NCI-H510A treated with DMSO at 0.1 percent for 48 hours (cell line): Measurements from ENCODE around the gene TMEM97.
"Not testable (repeated sequence)": the region's sequence is repeated elsewhere in the genome, so short reads cannot be mapped to it uniquely, and the experiment has no call there.

ENCODE experiments used
- DNase-seq: peaks from one replicate; lab custom pipeline; 2025; lab: John Stamatoyannopoulos, UW

The TMEM97 gene

DNA sequence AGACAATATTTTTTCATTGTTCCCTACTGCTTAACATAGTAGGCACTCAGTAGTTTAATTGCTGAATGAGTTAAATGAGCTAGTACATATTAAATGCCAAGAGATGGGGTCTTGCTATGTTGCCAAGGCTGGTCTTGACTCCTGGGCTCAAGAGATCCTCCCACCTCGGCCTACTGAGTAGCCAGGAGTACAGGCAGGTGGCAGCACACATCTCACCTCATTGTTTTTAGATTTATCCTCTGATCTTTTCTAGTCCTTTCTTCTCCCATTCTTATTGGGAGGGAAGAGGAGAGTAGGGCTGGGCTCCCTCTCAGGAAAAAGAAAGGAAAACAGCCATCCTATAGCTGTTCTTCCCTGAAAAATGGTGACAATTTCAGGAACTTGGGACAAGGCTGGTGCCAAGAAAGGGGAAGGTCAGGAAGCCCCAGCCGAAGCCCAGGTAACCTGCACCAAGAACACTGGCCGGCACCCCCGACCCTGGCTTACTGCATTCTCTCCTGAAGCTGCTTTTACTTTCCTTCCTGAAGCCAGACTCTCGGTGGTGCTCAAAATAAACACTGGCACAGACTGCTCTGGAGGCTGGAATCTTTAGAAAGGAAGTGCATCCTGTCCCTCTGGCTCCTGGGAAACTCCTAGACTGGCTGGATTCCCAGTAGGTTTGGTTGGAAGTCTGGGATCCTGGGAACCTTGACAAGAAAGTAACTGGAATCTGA, 19.2 kb downstream of the TMEM97 start:
- no peak for DNase-seq

DNA sequence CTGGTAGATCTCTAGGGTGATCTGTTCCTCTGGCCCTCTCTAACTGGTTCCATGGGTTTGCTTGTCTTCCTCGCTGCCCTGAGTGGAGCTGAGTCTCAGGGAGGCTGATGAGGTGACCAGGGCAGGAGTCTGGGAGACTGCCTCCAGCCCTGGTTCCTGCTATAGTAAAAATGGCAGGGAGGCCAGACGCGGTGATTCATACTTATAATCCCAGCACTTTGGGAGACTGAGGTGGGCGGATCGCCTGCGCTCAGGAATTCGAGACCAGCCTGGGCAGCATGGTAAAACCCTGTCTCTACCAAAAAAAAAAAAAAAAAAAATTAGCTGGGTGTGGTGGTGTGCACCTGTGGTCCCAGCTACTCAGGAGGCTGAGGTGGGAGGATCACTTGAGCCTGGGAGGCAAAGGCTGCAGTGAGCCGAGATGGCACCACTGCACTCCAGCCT, 19.8 kb downstream of the TMEM97 start:
- DNase-seq, result not testable (repeated sequence)

DNA sequence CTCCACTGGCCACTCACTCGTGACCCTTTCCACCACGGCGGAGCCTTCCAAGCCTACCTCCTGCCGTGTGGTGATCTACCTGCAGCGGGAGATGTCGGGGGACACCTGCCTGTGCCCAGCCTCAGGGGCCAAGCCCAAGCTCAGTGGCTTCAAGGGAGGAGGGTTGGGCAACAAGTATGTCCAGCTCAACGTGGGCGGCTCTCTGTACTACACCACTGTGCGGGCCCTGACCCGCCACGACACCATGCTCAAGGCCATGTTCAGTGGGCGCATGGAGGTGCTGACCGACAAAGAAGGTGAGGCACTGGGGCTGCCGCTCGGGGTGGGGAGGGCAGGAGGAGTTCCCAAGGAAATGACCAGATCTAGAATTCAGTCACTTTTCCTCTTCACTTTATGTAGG, 20.4 kb downstream of the TMEM97 start:
- no peak for DNase-seq

DNA sequence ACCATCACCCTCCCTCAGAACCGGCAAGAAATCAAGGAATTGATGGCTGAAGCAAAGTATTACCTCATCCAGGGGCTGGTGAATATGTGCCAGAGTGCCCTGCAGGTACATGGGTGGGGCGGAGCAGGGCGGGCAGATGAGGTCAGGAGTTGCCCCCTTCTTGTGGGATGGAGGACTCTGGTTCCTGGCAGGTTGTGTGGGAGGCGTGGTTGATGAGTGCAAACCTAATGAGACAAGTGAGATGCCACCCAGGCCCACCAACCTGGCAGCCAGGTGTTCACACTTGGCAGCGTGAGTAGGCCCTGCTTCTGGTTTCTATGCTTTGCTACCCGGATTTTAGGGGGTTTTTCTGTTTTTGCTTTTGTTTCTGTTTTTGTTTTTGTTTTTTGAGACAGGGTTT, 21.4 kb downstream of the TMEM97 start:
- DNase-seq, result no peak

DNA sequence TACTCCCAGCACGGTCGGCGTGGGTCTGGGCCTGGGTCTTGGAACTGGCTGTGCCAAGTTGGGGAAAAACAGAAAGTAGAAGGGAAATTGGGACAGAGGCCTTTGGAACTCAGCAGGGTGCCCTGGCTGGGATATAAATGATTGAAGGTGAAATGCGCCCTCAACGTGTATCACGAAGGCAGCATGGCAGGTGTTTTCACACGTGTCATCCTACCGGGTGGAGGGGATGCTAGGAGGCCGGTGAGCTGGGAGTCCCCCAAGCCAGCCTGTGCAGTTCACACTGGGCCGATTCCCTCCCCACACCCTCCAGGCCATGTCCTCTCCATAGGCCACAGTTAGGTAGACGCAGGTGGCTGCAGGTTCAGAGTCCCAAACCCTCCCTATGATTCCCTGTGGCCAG, 22.5 kb downstream of the TMEM97 start:
- DNase-seq, result no peak

DNA sequence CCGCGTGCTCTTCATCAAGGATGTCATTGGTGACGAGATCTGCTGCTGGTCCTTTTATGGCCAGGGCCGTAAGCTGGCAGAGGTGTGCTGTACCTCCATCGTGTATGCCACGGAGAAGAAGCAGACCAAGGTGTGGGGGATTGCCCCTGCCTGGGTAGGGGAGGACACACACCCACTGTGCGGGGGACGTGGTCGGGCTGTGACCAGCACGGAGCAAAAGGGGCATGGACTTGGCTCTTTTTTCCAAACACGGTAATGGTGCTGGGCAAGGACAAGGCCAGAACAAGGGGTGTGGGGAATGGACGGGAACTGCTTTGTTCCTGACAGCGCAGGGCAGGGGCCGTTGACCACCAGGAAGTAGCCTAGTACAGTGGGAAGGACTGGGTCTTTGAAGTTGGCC, 23.3 kb downstream of the TMEM97 start:
- DNase-seq, result no peak

DNA sequence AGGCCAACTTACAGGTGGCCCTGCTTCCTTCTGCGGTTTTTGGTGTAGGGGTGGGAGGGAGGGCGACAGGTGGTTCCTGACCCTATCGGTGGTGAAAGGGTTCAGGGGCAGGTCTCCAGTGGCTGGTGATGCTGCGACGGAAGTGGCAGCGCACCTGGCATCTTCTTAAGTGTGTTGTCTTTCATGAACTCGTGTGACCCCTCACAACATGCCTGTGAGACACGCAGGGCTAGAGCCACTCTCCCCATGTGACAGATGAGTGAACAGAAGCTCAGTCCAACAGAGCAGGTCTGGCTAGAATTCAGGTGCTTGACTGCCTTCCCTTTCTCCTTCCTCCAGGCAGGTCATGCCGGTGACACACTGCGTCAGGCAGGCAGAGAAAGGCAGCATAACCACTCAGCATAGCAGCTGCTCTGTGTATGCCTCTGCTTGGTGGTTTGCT, 24.5 kb downstream of the TMEM97 start:
- peak; percentile 59 for DNase-seq

DNA sequence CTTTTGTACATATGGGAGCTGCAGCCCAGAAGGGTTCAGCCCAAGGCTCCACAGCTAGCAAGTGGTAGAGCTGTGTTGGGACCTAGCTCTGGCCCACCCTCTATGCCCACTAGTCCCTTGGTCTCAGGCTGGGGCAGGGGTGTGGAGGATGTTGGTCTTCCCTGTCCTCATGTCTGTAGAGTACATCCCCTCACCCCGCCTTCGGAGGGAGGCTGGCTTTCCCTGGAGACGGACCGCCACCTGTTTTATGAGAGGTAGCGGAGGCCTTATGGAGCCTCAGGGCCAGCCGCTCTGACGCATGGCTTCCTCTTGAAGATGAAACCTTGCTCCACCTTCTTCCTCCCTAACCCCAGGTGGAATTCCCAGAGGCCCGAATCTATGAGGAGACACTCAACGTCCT, 25.0 kb downstream of the TMEM97 start:
- DNase-seq, result no peak

DNA sequence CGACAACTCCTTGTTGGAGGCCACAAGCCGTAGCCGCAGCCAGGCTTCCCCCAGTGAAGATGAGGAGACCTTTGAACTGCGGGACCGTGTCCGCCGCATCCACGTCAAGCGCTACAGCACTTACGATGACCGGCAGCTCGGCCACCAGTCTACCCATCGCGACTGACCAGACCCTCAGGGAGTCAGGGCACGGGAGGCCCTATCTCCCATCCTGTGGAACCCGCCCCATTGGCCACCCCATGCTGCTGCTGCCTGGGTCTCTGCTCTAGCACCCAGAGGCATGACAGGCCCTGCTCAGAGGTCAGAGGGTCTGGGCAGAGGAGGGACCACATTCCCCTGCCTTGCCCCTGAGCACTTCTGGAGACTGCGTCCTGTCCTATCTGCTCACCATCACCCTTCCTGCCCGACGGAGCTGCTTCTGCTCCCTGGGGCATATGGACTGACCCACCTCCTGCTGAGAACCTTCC, 25.5 kb downstream of the TMEM97 start:
- no peak for DNase-seq

DNA sequence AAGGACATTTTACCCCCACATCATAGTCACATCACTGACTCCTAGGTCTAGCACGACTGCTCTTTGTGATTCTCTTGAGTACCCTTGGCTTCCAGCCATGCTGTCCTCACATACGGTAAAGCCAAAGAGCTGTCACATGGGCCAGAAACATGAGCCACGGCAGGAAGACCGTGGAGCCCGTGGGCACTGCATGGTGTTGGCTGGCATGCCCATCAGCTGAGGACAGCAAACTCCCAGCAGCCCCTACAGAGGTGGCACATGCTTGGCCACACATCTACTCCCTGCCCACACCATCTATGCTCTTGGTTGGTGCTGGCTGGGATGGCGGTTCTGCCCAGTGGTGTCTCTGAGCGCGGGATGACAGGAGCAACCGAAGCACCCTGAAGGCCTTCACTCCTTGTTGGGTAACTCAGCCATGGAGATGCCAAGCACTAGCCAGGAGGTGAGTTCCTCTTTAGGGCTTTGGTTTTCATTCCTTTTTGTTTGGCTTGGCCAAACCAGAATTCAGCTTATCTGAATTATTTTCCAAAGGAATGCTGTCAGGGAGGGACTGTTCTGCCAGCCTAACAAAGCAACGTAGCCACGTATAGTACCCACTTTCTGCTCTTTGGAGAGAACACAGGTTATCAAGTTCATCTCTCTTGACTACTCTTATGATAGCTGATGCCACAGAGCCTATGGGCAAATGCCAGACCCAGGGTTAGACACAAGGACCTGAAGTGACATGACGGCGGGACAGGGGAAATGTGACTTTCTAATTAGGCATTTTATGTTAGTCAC, 26.6 kb downstream of the TMEM97 start:
- no peak for DNase-seq

DNA sequence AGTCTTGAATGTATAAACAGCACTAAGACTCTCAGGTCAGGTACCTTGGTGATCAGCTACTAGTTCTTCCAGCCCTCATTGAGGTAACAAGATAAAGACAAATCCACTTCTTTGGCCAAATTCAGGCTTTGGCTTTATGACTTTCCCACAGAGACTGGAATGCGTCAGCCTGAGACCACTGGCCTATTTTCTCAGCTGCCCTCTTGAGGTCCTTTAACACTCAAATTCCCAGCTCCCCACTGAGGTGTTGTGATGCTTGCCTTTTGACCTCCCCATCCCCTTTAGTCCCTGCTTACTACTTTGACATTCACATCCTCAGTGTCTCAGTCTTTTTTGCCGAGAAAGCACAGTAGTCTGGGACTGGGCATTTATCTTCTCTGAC, 27.2 kb downstream of the TMEM97 start:
- no peak for DNase-seq

DNA sequence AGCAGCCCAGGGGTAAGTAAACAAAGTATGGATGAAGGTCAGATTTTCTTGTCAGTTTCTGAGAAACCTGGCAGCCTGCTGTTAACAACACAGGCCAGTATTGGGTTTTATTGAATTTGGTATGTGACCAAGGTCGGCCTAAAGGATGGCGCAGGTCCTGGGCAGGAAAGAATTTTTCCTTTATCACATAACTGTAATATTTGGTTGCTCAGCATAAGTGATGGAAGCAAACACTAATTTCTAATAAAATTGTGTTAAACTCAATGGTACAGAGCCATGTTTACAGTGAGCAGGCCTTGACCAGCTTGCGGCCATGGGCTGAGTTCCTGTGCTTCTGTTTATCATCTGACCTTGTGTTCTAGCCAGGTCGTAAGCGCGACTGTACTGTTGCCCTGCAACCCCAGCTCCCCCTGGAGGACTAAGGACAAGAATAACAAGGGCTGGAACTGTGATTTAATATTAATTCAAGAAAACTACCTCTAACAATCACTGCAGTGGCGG, 27.8 kb downstream of the TMEM97 start:
- no peak for DNase-seq

DNA sequence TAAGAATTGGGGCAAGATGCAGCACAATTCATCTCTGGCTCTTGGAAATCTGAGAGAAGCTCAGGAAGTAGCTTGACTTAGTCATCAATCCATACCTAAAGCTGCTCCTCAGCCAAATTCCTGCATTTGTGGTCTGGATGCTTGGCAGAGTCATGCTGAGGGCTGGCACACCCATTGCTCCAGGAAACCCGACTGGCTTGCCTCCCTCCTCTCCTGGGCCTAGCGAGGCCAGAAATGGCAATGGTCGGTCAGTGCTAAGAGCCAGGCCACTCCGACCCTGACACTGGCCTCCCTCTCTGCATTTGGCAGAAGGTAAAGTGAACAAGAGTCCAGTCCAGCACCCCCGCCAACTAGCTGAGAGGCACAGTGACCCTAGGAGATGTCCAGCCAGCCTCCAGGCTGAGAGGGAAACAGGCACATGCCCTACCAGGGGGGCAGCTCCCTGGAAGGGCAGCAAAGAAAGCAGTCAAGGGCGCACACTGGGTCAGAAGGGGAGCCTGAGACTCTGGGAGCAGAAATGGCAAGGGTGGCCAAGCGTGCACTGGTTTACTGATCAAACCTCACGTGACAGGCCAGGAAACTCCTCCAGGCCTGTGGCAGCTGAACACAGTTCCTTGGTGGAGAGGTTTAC, 28.4 kb downstream of the TMEM97 start:
- no peak for DNase-seq

DNA sequence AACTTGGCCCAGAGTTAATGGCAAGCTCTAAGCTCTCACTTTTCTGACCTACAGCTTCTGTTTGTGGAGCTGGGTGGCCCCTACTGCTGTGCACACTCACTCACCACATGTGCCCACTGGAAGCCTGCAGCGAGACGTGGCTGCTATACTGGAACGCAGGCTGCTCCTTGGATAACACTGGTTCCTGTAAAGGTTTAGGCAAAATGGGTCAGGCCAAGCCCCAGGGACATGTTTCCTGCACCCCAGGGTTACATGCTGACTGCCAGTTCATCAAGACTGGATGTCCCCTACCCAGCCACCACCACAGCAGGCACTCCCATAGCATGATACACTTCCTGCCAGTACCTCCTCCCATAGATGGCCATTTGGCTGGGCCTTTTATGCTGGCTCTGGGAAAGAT, 30.0 kb downstream of the TMEM97 start:
- DNase-seq, result no peak

DNA sequence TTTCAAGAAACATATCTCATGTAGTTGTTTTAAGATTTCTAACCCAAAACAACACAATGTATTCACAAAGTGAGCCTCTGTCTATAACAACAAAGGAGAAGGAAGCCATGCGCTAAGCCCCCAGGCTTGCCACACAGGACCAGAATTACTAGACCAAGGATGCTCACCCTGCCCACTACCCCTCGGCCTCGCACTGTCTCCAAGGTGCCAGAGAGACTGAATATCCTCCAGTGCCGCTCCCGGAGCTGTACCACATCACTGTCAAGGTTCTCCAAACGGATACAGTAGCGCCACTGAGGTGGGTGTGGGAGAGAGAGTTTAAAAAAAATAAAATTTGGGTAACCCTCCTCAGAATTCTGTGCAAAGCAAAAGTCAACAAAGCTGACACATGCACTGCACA, 31.3 kb downstream of the TMEM97 start:
- no peak for DNase-seq

DNA sequence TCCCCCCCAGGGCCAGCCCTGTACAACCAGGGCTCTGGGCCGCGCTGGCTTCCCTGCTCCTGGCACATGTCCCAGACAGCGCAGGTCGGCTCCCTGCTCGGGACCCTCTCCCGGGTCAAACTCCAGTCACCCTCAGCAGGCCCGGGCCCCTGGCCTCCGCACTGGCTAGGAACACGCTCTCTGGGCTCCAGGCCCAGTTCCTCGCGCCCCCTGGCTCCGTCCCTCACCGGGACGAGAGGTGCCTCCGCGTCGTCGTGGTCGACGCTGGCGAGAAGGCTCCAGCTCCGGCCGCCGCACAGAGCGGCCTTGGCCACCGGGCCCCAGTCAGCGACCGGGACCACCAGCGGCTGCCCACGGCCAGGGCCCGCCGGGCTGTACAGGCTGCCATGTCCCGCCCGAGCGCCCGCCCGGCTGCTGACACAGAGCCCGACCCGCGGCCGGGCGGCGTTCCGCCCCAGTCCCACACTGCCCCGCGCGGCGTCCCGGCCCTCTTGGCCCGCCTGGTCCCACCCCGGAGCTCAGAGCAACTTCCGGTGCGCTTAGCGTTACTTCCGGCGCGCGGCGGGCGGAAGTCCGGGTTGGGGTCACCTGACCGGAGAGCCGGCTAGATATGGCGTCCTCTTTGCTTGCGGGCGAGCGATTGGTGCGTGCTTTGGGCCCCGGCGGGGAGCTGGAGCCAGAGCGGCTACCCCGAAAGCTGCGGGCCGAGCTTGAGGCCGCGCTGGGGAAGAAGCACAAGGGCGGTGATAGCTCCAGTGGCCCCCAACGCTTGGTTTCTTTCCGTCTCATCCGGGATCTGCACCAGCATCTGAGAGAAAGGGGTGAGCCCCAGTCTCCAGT, 38.3 kb downstream of the TMEM97 start, which contains the start of gene POLDIP2:
Gene POLDIP2 (minus strand): TSS at position 467 of the 840 bp plus-strand sequence. CDS start 79 bp downstream, at position 388.
- DNase-seq, result peak; percentile 83

DNA sequence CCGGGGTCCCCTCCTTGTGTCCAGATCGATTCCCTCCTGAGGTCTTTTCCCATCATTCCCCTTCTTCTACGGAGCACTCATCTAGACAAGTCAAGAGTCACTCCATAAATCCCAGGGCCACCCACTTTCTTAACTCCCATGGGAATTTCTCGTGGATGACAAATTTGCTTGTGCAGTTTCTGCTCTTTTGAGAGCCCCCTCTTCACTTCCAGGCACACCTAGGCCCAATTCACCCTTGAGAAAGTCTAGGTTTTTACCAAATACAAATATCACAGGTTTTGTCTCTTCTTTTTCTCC, 38.8 kb downstream of the TMEM97 start:
- no peak for DNase-seq

DNA sequence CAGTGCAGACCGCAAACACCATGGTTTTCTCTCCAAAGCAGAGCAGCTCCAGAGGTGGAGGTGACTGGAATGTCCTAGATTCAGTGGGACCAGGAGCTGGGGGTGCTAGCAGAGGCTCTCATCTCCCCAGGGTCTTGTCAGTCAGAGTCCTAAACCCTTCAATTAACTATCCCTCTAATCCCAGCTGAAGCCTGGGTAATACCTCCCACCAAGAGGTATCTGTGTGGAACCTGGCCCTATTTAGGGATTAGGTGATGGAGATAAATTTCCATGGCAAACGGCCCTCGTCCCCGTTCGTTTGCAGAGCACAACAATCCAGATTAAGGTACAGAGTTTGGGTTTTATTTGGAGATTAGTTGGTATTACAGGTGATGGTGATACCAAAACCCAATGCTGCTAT, 44.2 kb downstream of the TMEM97 start:
- DNase-seq, result no peak

DNA sequence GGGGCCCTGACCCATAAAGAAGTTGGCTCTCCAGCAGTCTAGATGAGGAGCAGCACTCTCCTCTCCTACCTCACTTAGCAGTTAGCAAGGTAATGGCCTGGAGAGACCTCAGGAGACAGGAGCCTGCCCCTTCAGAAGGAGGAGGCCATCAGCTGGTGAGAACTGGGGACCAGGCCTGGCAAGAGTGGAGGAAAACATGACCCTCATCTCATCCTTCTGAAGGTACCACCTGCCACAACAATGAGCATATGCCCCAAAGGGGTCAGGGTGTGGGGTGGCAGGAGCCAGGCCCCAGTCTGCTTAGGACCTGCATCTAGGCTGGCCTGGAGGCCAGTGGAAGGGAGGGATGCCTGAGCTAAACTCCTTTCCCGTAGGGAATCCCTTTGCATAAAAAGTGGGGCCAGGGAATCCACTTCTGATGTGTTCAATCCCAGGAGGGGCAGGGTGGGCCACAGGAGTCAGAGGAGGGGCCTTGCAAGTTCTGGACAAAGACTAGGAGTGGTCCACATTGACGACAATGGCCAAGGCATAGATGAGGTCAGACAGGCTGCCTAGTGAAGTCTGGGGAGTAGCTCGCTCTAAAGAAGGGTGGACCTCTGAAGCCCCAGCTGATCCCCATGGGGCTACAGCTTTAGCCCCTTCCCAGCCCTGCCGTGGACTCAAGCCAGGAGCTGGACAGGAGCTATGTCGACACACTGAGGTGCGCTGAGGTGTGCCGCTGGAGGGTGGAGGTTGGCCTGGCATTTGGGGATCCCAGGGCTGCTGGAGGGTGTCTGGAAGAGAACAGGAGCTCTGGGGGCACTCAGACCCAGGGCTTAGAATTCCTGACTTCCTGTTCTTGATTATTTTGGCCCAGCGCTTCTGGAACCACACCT, 45.0 kb downstream of the TMEM97 start:
- DNase-seq, result no peak

DNA sequence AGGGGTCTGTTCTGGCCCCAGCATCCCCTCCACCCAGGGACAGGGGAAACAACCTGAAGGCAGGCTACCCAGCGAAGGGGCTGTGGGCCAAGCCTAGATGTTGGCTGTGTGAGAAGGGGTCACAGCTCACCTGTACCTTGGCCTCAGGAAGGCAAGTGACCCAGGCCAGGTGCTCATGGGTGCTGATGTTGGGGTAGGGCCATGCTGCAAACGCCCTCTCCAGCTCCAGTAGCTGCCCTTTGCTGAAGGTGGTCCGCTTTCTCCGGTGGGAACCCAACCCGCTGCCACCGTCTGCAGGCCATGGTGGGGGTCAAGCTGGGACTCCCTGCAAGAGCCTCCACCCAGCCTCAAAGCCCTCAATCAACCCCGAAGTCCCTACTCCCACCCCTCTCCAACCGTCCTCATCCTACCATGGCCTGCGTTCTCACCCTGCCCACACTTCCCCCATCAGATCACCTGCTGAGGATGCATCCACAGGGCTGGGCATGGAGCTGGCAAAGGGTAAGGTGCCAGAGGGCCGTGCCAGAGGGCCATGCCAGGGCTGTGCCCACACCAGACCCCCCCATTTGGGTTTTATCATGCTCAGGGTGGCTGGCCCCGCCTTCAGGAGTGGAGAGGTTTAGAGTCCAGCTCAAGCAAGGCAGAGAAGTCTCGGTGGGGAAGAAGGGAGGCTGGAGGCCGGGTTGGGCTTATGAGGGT, 45.8 kb downstream of the TMEM97 start, which contains the start of gene SEBOX:
Gene SEBOX (minus strand): TSS at position 535 of the 699 bp plus-strand sequence. CDS start 48 bp downstream, at position 487.
- DNase-seq, result no peak
